KOPT-K1 (cell line): ENCODE measurements around the gene TMIGD1.

Experiments
- H3K27ac ChIP-seq: fragments of 200-600 bp; sonication (generic); 2 replicates; pipeline ENCODE4 v1.5.1; 2016; ENCODE audit warnings: antibody characterized with exemption, mild to moderate bottlenecking, low read depth, low read length; ENCODE audit not compliant: poor library complexity, severe bottlenecking
- H3K36me3 ChIP-seq: fragments of 200-600 bp; sonication (generic); 2 replicates; pipeline ENCODE4 v1.5.1; 2017; ENCODE audit warnings: antibody characterized with exemption, mild to moderate bottlenecking, low read length, moderate library complexity; ENCODE audit not compliant: insufficient read depth
- H3K9me3 ChIP-seq: fragments of 200-600 bp; sonication (generic); 2 replicates; pipeline ENCODE4 v1.5.1; 2017; ENCODE audit warnings: antibody characterized with exemption, low read length, mild to moderate bottlenecking; ENCODE audit not compliant: insufficient read depth, poor library complexity, severe bottlenecking

TMIGD1 gene

GRCh38 chr17:30333503-30334360 lies at the start of gene TMIGD1:
TMIGD1 (minus strand) TSS chr17:30334057; CDS start chr17:30332133, 1,924 bp downstream.
- Histone ChIP-seq H3K9me3 (no peaks in the 10 kb centered on the region), H3K36me3 (no peaks in the 10 kb centered on the region), H3K27ac (no peak within 1 kb of the TSS)

GRCh38 chr17:30382345-30382744 lies 48.5 kb upstream of the TMIGD1 start:
- Histone ChIP-seq H3K27ac (no peak overlapping the region), H3K36me3 (peaks cover 20% of the 10 kb centered on the region), H3K9me3 (no peaks in the 10 kb centered on the region)

- peaks cover 11% of the 10 kb centered on the region for H3K36me3 ChIP-seq
- H3K27ac ChIP-seq, result no peak overlapping the region
- H3K9me3 ChIP-seq, result no peaks in the 10 kb centered on the region
Observed at GRCh38 chr17:30381340-30381659, 47.4 kb upstream of the TMIGD1 start.

GRCh38 chr17:30380643-30381339 lies 46.9 kb upstream of the TMIGD1 start:
- H3K9me3 ChIP-seq, result no peaks in the 10 kb centered on the region
- H3K36me3 ChIP-seq, result peaks cover 6% of the 10 kb centered on the region
- H3K27ac ChIP-seq, result no peak overlapping the region

- peak overlapping the region; percentile 51 for H3K27ac ChIP-seq
- H3K36me3 ChIP-seq, result no peaks in the 10 kb centered on the region; the same call in 1 of the 2 replicates
- no peaks in the 10 kb centered on the region for H3K9me3 ChIP-seq
Observed at GRCh38 chr17:30379903-30380381, 46.1 kb upstream of the TMIGD1 start.

- Histone ChIP-seq H3K36me3 (no peaks in the 10 kb centered on the region), H3K27ac (peak overlapping the region; percentile 51)
Observed at GRCh38 chr17:30379303-30379902, 45.5 kb upstream of the TMIGD1 start.

GRCh38 chr17:30378825-30379302 lies 45.0 kb upstream of the TMIGD1 start, which contains the start of gene CPD:
CPD (plus strand) TSS chr17:30378927; CDS start chr17:30378981, 54 bp downstream.
- Histone ChIP-seq H3K9me3 (no peaks in the 10 kb centered on the region), H3K27ac (peak within 1 kb of the TSS; percentile 51), H3K36me3 (no peaks in the 10 kb centered on the region)

More at GRCh38 chr17:30379303-30379902, 45.5 kb upstream of the TMIGD1 start:
- no peaks in the 10 kb centered on the region for H3K9me3 ChIP-seq

GRCh38 chr17:30378241-30378824 lies 44.5 kb upstream of the TMIGD1 start:
- Histone ChIP-seq H3K36me3 (no peaks in the 10 kb centered on the region), H3K9me3 (no peaks in the 10 kb centered on the region), H3K27ac (peak overlapping the region; percentile 51)

GRCh38 chr17:30377574-30378240 lies 43.9 kb upstream of the TMIGD1 start:
- Histone ChIP-seq H3K36me3 (no peaks in the 10 kb centered on the region), H3K9me3 (no peaks in the 10 kb centered on the region), H3K27ac (no peak overlapping the region)

- Histone ChIP-seq H3K36me3 (no peaks in the 10 kb centered on the region), H3K9me3 (no peaks in the 10 kb centered on the region), H3K27ac (no peak overlapping the region)
Observed at GRCh38 chr17:30376621-30377452, 43.0 kb upstream of the TMIGD1 start.

GRCh38 chr17:30375661-30376060 lies 41.8 kb upstream of the TMIGD1 start:
- Histone ChIP-seq H3K27ac (no peak overlapping the region), H3K9me3 (no peaks in the 10 kb centered on the region), H3K36me3 (no peaks in the 10 kb centered on the region)

- Histone ChIP-seq H3K9me3 (no peaks in the 10 kb centered on the region), H3K36me3 (no peaks in the 10 kb centered on the region), H3K27ac (no peak overlapping the region)
Observed at GRCh38 chr17:30372755-30373154, 38.9 kb upstream of the TMIGD1 start.

GRCh38 chr17:30369995-30370394 lies 36.1 kb upstream of the TMIGD1 start:
- Histone ChIP-seq H3K9me3 (no peaks in the 10 kb centered on the region), H3K36me3 (no peaks in the 10 kb centered on the region), H3K27ac (no peak overlapping the region)
